ENCODE results near the gene PCDHGB4.
"Not testable (repeated sequence)": the region's sequence is repeated elsewhere in the genome, so short reads cannot be mapped to it uniquely, and the experiment has no call there.

The PCDHGB4 gene

GRCh38 chr5:141387557-141388311, at the start of gene PCDHGB4:
PCDHGB4 (plus strand) TSS chr5:141387698; CDS start chr5:141387885, 187 bp downstream.
- not testable (repeated sequence) for DNase-seq (ENCODE audit: low read depth)

- no peak for DNase-seq (ENCODE audit: low read depth)
These were observed 48.8 kb upstream of the PCDHGB4 start, which contains the start of gene PCDHGA2 for GRCh38 chr5:141338538-141339306. PCDHGA2 (plus strand) TSS chr5:141338760.

GRCh38 chr5:141340781-141341354, 46.6 kb upstream of the PCDHGB4 start:
- DNase-seq (ENCODE audit: low read depth) = not testable (repeated sequence)

DNA sequence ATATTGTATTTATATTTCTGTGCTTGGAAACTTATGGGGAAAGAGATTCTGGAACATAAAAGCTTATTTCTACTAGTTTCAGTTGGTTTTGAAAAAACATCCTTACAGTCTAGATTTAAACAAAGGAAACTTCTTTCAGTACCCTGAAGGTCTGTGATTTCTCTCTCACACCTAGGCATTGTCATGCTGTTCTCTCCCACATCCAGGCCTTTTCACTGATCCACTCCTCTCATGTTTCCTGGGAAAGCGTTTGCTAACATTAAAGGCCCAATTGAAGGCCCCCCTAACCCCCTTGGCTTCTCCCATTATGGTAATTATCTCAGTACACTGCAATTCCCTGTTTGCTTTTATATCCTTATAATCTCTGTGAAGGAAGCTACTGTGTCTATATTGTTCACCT, 44.7 kb upstream of the PCDHGB4 start:
- no peak for DNase-seq (ENCODE audit: low read depth)

GRCh38 chr5:141343242-141343952, 44.1 kb upstream of the PCDHGB4 start, which contains the start of gene PCDHGA3:
PCDHGA3 (plus strand) TSS chr5:141343829; CDS start chr5:141344034, 205 bp downstream.
- no peak for DNase-seq (ENCODE audit: low read depth)

GRCh38 chr5:141343953-141344463, 43.5 kb upstream of the PCDHGB4 start:
- no peak for DNase-seq (ENCODE audit: low read depth)

DNA sequence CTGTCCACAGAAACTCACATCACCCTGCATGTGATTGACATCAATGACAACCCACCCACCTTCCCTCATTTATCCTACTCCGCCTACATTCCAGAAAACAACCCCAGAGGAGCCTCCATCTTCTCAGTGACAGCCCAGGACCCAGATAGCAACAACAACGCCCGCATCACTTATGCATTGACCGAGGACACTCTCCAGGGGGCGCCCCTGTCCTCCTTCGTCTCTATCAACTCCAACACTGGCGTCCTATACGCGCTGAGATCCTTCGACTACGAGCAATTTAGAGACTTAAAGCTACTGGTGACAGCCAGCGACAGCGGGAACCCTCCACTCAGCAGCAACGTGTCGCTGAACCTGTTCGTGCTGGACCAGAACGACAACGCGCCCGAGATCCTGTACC, 42.2 kb upstream of the PCDHGB4 start:
- DNase-seq (ENCODE audit: low read depth) = no peak

GRCh38 chr5:141346017-141346416, 41.5 kb upstream of the PCDHGB4 start:
- not testable (repeated sequence) for DNase-seq (ENCODE audit: low read depth)

GRCh38 chr5:141349917-141350619, 37.4 kb upstream of the PCDHGB4 start, which contains the start of gene PCDHGB1:
PCDHGB1 (plus strand) TSS chr5:141350099; CDS start chr5:141350261, 162 bp downstream.
- DNase-seq (ENCODE audit: low read depth) = no peak

- no peak for DNase-seq (ENCODE audit: low read depth)
These were observed 35.9 kb upstream of the PCDHGB4 start for GRCh38 chr5:141351591-141351990.

- DNase-seq (ENCODE audit: low read depth) = no peak
These were observed 32.5 kb upstream of the PCDHGB4 start, which contains the start of gene PCDHGA4 for GRCh38 chr5:141354900-141355469. PCDHGA4 (plus strand) TSS chr5:141355021; CDS start chr5:141355108, 87 bp downstream.

DNA sequence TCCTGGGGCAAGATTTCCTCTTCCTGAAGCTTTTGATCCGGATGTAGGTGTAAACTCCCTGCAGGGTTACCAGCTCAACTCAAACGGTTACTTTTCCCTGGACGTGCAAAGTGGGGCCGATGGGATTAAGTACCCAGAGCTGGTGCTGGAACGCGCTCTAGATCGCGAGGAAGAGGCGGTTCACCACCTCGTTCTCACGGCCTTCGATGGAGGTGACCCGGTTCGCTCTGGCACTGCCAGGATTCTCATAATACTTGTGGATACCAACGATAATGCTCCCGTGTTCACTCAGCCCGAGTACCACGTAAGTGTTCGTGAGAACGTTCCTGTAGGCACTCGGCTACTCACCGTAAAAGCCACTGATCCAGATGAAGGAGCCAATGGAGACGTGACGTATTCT, 31.9 kb upstream of the PCDHGB4 start:
- no peak for DNase-seq (ENCODE audit: low read depth)

GRCh38 chr5:141356133-141356532, 31.4 kb upstream of the PCDHGB4 start:
- DNase-seq (ENCODE audit: low read depth) = no peak

DNA sequence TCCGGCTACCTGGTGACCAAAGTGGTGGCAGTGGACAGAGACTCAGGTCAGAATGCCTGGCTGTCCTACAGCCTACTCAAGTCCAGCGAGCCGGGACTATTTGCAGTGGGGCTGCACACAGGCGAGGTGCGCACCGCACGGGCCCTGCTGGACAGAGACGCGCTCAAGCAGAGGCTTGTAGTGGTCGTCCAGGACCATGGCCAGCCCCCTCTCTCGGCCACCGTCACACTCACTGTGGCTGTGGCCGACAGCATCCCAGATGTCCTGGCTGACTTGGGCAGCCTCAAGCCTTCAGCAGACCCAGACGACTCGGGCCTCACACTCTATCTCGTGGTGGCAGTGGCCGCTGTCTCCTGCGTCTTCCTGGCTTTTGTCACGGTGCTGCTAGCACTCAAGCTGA, 30.5 kb upstream of the PCDHGB4 start:
- DNase-seq (ENCODE audit: low read depth) = no peak

- DNase-seq (ENCODE audit: low read depth) = no peak
These were observed 27.6 kb upstream of the PCDHGB4 start, which contains the start of gene PCDHGB2 for GRCh38 chr5:141359790-141360426. PCDHGB2 (plus strand) TSS chr5:141359994; CDS start chr5:141360136, 142 bp downstream.

DNA sequence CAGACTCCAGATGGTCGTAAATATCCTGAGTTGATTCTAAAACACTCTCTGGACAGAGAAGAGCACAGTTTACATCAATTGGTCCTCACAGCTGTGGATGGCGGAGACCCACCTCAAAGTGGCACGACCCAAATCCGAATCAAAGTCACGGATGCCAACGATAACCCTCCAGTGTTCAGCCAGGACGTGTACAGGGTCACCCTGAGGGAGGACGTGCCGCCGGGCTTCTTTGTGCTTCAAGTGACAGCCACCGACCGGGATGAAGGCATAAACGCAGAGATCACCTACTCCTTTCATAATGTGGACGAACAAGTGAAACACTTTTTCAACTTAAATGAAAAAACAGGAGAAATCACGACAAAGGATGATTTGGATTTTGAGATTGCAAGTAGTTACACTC, 26.8 kb upstream of the PCDHGB4 start:
- no peak for DNase-seq (ENCODE audit: low read depth)

- DNase-seq (ENCODE audit: low read depth) = no peak
These were observed 24.8 kb upstream of the PCDHGB4 start for GRCh38 chr5:141362719-141363118.

GRCh38 chr5:141363952-141364660, 23.4 kb upstream of the PCDHGB4 start, which contains the start of gene PCDHGA5:
PCDHGA5 (plus strand) TSS chr5:141364162; CDS start chr5:141364331, 169 bp downstream.
- DNase-seq (ENCODE audit: low read depth) = no peak

All from non-pigmented ciliary epithelial cell (primary cell).